ENCODE results near the gene THAP3. TPM values are rescaled to one million over a fixed set of nuclear protein-coding genes. Genes with fewer than 3 reads are reported as not detected.

Gene THAP3
- total and polyA plus RNA-seq, 2 of the 8 experiments (the other 6 are each of a cell fraction or from before 2014, with no cell fraction given), result 8.2 to 15.3 TPM

DNA sequence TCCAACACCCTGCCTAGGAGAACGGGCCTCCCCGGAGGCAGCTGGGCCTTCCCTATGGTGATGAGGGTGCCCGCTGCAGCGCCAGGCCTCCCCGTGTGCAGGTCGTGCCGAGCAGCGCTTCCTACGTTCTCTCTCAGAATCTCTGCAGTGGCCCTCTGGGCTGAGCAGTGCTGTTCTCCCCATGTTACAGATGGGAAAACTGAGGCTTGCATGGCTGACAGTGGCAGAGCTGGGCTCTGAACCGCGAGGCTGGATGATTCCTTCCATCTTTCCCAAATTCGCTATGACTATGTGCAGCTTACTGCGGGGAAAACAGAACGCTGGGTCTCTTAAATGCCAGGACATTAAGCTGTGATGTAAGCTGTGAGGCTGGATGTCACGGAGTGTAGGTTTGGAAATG, 30.9 kb upstream of the THAP3 start:
- Histone ChIP-seq H4K91ac (replicated peaks; ENCODE audit: insufficient read length, low read length) (no peak overlapping the region), H4K5ac (ENCODE audit: insufficient read length, low read depth, low read length) (no peak overlapping the region), H3K4me2 (ENCODE audit: insufficient read depth in 1 of 2, low read depth in 2 of 2, low read length in 2 of 2) (no peak overlapping the region), H2BK12ac (ENCODE audit: low read depth, low read length) (no peak overlapping the region), H4K8ac (ENCODE audit: extremely low read depth, insufficient read depth, low read length) (no peak overlapping the region), H3K23me2 (ENCODE audit: low read depth, low read length) (no peaks in the 10 kb centered on the region), H3K36me3 (ENCODE audit: control insufficient read depth in 2 of 4, insufficient read depth in 4 of 4, low read length in 3 of 4) (peaks cover 4 to 51% (median 32%) of the 10 kb centered on the region in 4 experiments), H2BK5ac (ENCODE audit: low read depth, low read length) (no peak overlapping the region), H4K20me1 (replicated peaks in 1 of 2; ENCODE audit: control insufficient read depth in 1 of 2, insufficient read depth in 2 of 2, low read length in 2 of 2) (peaks cover 14 to 40% of the 10 kb centered on the region in 2 experiments), H3K9me3 (ENCODE audit: insufficient read depth in 2 of 2, low read depth in 1 of 2, low read length in 1 of 2) (no peaks in the 10 kb centered on the region), H3K79me2 (ENCODE audit: control insufficient read depth in 1 of 2, insufficient read depth in 2 of 2, low read length in 2 of 2) (peaks cover 0 to 20% of the 10 kb centered on the region in 2 experiments; a peak in 1 of 4 replicates), H3K79me1 (ENCODE audit: low read depth, low read length) (no peaks in the 10 kb centered on the region), H3K14ac (ENCODE audit: insufficient read length) (no peak overlapping the region), H2BK20ac (ENCODE audit: low read length) (no peak overlapping the region), H3K27ac (ENCODE audit: low read depth, low read length) (no peak overlapping the region), H3K4me3 (ENCODE audit: extremely low read depth in 1 of 4, insufficient read depth in 2 of 4, low read depth in 3 of 4, low read length in 4 of 4) (no peak overlapping the region), H3K4ac (replicated peaks; ENCODE audit: insufficient read length, low read depth, low read length) (no peak overlapping the region), H3K4me1 (replicated peaks in 1 of 4; ENCODE audit: control insufficient read depth in 3 of 4, insufficient read depth in 4 of 4, low read length in 3 of 4) (no peaks in the 10 kb centered on the region), H3K56ac (replicated peaks; ENCODE audit: insufficient read length, low read depth, low read length) (no peak overlapping the region), H3K18ac (ENCODE audit: extremely low read depth, low read length) (no peak overlapping the region), H2BK120ac (replicated peaks; ENCODE audit: low read depth, low read length) (no peak overlapping the region), H2AK5ac (ENCODE audit: low read depth, low read length) (no peak overlapping the region), H2BK15ac (ENCODE audit: low read length) (no peak overlapping the region), H3K9ac (replicated peaks in 1 of 4; ENCODE audit: extremely low read depth in 1 of 4, low read depth in 3 of 4, low read length in 3 of 4) (no peak overlapping the region; a peak in 2 of 7 replicates), H3K23ac (ENCODE audit: insufficient read length) (no peak overlapping the region), H3K27me3 (replicated peaks in 1 of 4; ENCODE audit: control insufficient read depth in 3 of 4, extremely low read depth in 1 of 4, insufficient read depth in 3 of 4, low read length in 3 of 4) (no peaks in the 10 kb centered on the region), H2AFZ (ENCODE audit: low read length) (no peak overlapping the region)
- TF ChIP-seq KDM4A (IDR thresholded peaks at IDR 0.05; ENCODE audit: low read depth, low read length, severe bottlenecking), result no peak
- TF ChIP-seq, protein P1, sequence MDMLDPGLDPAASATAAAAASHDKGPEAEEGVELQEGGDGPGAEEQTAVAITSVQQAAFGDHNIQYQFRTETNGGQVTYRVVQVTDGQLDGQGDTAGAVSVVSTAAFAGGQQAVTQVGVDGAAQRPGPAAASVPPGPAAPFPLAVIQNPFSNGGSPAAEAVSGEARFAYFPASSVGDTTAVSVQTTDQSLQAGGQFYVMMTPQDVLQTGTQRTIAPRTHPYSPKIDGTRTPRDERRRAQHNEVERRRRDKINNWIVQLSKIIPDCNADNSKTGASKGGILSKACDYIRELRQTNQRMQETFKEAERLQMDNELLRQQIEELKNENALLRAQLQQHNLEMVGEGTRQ (IDR thresholded peaks at IDR 0.05; ENCODE audit: low read length), result no peak
- FAIRE-seq, result no peak
- CTCF ChIA-PET (ENCODE audit: partially characterized antibody), result interaction anchor here (0.7 to 1.7 kb wide), 5 partner anchors 12 to 122 kb away, joined by 3 to 4 read pairs (median 4); no protein-coding TSS in a partner anchor
- POLR2A ChIA-PET (ENCODE audit: partially characterized antibody), result interaction anchor here (0.7 to 17.4 kb wide), 2 partner anchors 6 to 13 kb away, joined by 3 to 196 read pairs; partner anchors contain the start of gene KLHL21
- no peak for DNase-seq (ENCODE audit: low read depth in 1 of 2, low spot score in 2 of 2)
- WGBS, 2 experiments (ENCODE audit: extremely low coverage in 1 of 2, insufficient coverage in 1 of 2, insufficient read length in 1 of 2, insufficient replicate concordance in 2 of 2, low coverage in 1 of 2, low lambda C conversion rate in 2 of 2, missing lambda C conversion rate in 1 of 2), result 96% methylated on average over 15 of the region's 15 CpGs; no CpG with 5 or more reads in 1 of the 2 experiments

Data from H1 (cell line).